HCEC 1CT (cell line): ENCODE measurements around the gene STXBP1.

ENCODE experiments used
- DNase-seq: peaks from one replicate; pipeline ENCODE4 v3.0.0-alpha.2; 2017

STXBP1 gene

GRCh38 chr9:127660886-127661741 lies 49.0 kb downstream of the STXBP1 start:
- no peak for DNase-seq

- no peak for DNase-seq
Observed at GRCh38 chr9:127662617-127663016, 50.5 kb downstream of the STXBP1 start.

GRCh38 chr9:127664324-127664677 lies 52.2 kb downstream of the STXBP1 start:
- no peak for DNase-seq

GRCh38 chr9:127664678-127665507 lies 52.8 kb downstream of the STXBP1 start:
- no peak for DNase-seq

GRCh38 chr9:127667127-127667844 lies 55.2 kb downstream of the STXBP1 start:
- no peak for DNase-seq

- DNase-seq: no peak
Observed at GRCh38 chr9:127667906-127668305, 55.8 kb downstream of the STXBP1 start.

- no peak for DNase-seq
Observed at GRCh38 chr9:127673234-127673633, 61.2 kb downstream of the STXBP1 start.

- no peak for DNase-seq
Observed at GRCh38 chr9:127676638-127677037, 64.6 kb downstream of the STXBP1 start.

- no peak for DNase-seq
Observed at GRCh38 chr9:127679506-127679905, 67.4 kb downstream of the STXBP1 start.

GRCh38 chr9:127680226-127680625 lies 68.1 kb downstream of the STXBP1 start:
- DNase-seq: no peak

GRCh38 chr9:127680846-127681245 lies 68.8 kb downstream of the STXBP1 start:
- no peak for DNase-seq

- DNase-seq: no peak
Observed at GRCh38 chr9:127682351-127683136, 70.5 kb downstream of the STXBP1 start.

- DNase-seq: peak; percentile 10
Observed at GRCh38 chr9:127683723-127684122, 71.6 kb downstream of the STXBP1 start.

GRCh38 chr9:127684576-127684975 lies 72.5 kb downstream of the STXBP1 start:
- peak; percentile 41 for DNase-seq

- no peak for DNase-seq
Observed at GRCh38 chr9:127686461-127687393, 74.7 kb downstream of the STXBP1 start.

GRCh38 chr9:127689329-127690000 lies 77.4 kb downstream of the STXBP1 start:
- no peak for DNase-seq

GRCh38 chr9:127690735-127691134 lies 78.7 kb downstream of the STXBP1 start:
- DNase-seq: no peak

GRCh38 chr9:127692071-127692470 lies 80.0 kb downstream of the STXBP1 start:
- DNase-seq: no peak

- DNase-seq: no peak
Observed at GRCh38 chr9:127693143-127693542, 81.1 kb downstream of the STXBP1 start.

- DNase-seq: no peak
Observed at GRCh38 chr9:127693697-127694096, 81.6 kb downstream of the STXBP1 start.
